ENCODE results near the gene UBE2J2. TPM values are rescaled to one million over a fixed set of nuclear protein-coding genes. Genes with fewer than 3 reads are reported as not detected.

UBE2J2 gene
- total RNA-seq, 1 donor from 2014 or later = 32.9 TPM

GRCh38 chr1:1295154-1295923 lies 21.7 kb upstream of the UBE2J2 start:
- Histone ChIP-seq H3K4me1 (no peaks in the 10 kb centered on the region), H3K27me3 (no peaks in the 10 kb centered on the region), H3K9me3 (ENCODE audit: low read depth) (no peaks in the 10 kb centered on the region), H3K4me2 (no peak overlapping the region), H3K4me3 (no peak overlapping the region), H2AFZ (replicated peaks) (no peak overlapping the region), H4K20me1 (ENCODE audit: low read depth) (peaks cover 27% of the 10 kb centered on the region), H3F3A (ENCODE audit: low read depth) (no peaks in the 10 kb centered on the region), H3K27ac (no peak overlapping the region), H3K79me2 (ENCODE audit: low read depth) (no peaks in the 10 kb centered on the region), H3K9ac (no peak overlapping the region), H3K36me3 (no peaks in the 10 kb centered on the region)
- no peak overlapping the region for H3K27ac Mint-ChIP-seq
- no peaks in the 10 kb centered on the region for H3K4me1 Mint-ChIP-seq
- no peaks in the 10 kb centered on the region for H3K9me3 Mint-ChIP-seq
- no peaks in the 10 kb centered on the region for H3K36me3 Mint-ChIP-seq
- TF ChIP-seq CTCF (IDR thresholded peaks at IDR 0.05) (no peak), EZH2phosphoT487 (IDR thresholded peaks at IDR 0.05) (no peak), EZH2 (IDR thresholded peaks at IDR 0.05) (no peak)
- no peak overlapping the region for H3K4me3 Mint-ChIP-seq
- no peak for DNase-seq (ENCODE audit: low spot score)
- H3K27me3 Mint-ChIP-seq (ENCODE audit: insufficient read depth, low read depth) = no peaks in the 10 kb centered on the region

GRCh38 chr1:1294250-1294890 lies 20.7 kb upstream of the UBE2J2 start:
- Histone ChIP-seq H3K4me2 (no peak overlapping the region), H2AFZ (replicated peaks) (no peak overlapping the region), H3K4me3 (no peak overlapping the region), H3K9me3 (ENCODE audit: low read depth) (no peaks in the 10 kb centered on the region), H4K20me1 (ENCODE audit: low read depth) (peaks cover 17% of the 10 kb centered on the region), H3K9ac (no peak overlapping the region), H3K79me2 (ENCODE audit: low read depth) (no peaks in the 10 kb centered on the region), H3K36me3 (no peaks in the 10 kb centered on the region), H3K27me3 (no peaks in the 10 kb centered on the region), H3F3A (ENCODE audit: low read depth) (no peaks in the 10 kb centered on the region), H3K27ac (no peak overlapping the region), H3K4me1 (no peaks in the 10 kb centered on the region)
- no peaks in the 10 kb centered on the region for H3K36me3 Mint-ChIP-seq
- no peak for TF ChIP-seq EZH2 (IDR thresholded peaks at IDR 0.05)
- no peak for TF ChIP-seq EZH2phosphoT487 (IDR thresholded peaks at IDR 0.05)
- TF ChIP-seq CTCF (IDR thresholded peaks at IDR 0.05) = no peak
- no peaks in the 10 kb centered on the region for H3K27me3 Mint-ChIP-seq (ENCODE audit: insufficient read depth, low read depth)
- no peaks in the 10 kb centered on the region for H3K9me3 Mint-ChIP-seq
- DNase-seq (ENCODE audit: low spot score) = no peak
- no peaks in the 10 kb centered on the region for H3K4me1 Mint-ChIP-seq
- no peak overlapping the region for H3K27ac Mint-ChIP-seq
- no peak overlapping the region for H3K4me3 Mint-ChIP-seq

- H3K4me1 Mint-ChIP-seq = no peaks in the 10 kb centered on the region
- H3F3A ChIP-seq (ENCODE audit: low read depth) = no peaks in the 10 kb centered on the region
- no peaks in the 10 kb centered on the region for H3K36me3 Mint-ChIP-seq
- H4K20me1 ChIP-seq (ENCODE audit: low read depth) = peaks cover 9% of the 10 kb centered on the region
- H3K9ac ChIP-seq = no peak overlapping the region
- H3K9me3 Mint-ChIP-seq = no peaks in the 10 kb centered on the region
- H3K9me3 ChIP-seq (ENCODE audit: low read depth) = no peaks in the 10 kb centered on the region
- H3K27me3 ChIP-seq = no peaks in the 10 kb centered on the region
- no peak overlapping the region for H3K4me3 ChIP-seq
- no peaks in the 10 kb centered on the region for H3K36me3 ChIP-seq
- no peak overlapping the region for H2AFZ ChIP-seq (replicated peaks)
- H3K4me3 Mint-ChIP-seq = no peak overlapping the region
- no peak overlapping the region for H3K27ac Mint-ChIP-seq
- no peak for TF ChIP-seq EZH2phosphoT487 (IDR thresholded peaks at IDR 0.05)
- TF ChIP-seq EZH2 (IDR thresholded peaks at IDR 0.05) = no peak
- no peak for TF ChIP-seq CTCF (IDR thresholded peaks at IDR 0.05)
- no peak overlapping the region for H3K4me2 ChIP-seq
- no peaks in the 10 kb centered on the region for H3K79me2 ChIP-seq (ENCODE audit: low read depth)
- peak; percentile 59 for DNase-seq (ENCODE audit: low spot score)
- no peak overlapping the region for H3K27ac ChIP-seq
- no peaks in the 10 kb centered on the region for H3K27me3 Mint-ChIP-seq (ENCODE audit: insufficient read depth, low read depth)
- no peaks in the 10 kb centered on the region for H3K4me1 ChIP-seq
These were observed 19.9 kb upstream of the UBE2J2 start for GRCh38 chr1:1293263-1294249.
